Measurements from ENCODE around the gene RPS14.

Gene RPS14

DNA sequence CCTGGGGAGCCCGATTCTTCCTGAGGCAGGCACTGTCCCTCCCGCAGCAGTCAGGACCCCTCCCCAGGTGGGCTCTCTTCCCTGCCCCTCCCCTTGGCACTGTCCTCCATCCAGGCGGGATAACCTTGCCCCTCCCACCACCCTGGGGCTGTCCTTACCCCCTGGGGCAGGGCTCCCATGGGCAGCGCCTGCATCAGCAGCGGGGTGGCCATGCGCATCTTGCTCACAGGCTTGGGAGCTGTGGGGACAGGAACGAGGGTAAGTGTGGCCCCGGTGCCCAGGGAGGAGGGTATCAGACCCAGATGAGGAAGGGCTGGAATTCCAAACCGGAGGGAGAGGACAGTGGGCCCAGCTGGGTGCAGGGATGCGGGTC, 42.8 kb downstream of the RPS14 start:
- CTCF ChIA-PET: interaction anchor here (1.3 to 14.3 kb wide), 4 partner anchors 8 to 52 kb away, joined by 3 to 222 read pairs (median 6); no protein-coding TSS in a partner anchor
- TF ChIP-seq, protein P1, sequence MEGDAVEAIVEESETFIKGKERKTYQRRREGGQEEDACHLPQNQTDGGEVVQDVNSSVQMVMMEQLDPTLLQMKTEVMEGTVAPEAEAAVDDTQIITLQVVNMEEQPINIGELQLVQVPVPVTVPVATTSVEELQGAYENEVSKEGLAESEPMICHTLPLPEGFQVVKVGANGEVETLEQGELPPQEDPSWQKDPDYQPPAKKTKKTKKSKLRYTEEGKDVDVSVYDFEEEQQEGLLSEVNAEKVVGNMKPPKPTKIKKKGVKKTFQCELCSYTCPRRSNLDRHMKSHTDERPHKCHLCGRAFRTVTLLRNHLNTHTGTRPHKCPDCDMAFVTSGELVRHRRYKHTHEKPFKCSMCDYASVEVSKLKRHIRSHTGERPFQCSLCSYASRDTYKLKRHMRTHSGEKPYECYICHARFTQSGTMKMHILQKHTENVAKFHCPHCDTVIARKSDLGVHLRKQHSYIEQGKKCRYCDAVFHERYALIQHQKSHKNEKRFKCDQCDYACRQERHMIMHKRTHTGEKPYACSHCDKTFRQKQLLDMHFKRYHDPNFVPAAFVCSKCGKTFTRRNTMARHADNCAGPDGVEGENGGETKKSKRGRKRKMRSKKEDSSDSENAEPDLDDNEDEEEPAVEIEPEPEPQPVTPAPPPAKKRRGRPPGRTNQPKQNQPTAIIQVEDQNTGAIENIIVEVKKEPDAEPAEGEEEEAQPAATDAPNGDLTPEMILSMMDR (IDR thresholded peaks at IDR 0.05; ENCODE audit: control extremely low read depth, extremely low read depth, low read depth, missing control alignments): no peak
- POLR2A ChIA-PET: interaction anchor here (0.6 to 2.1 kb wide), 4 partner anchors 8 to 630 kb away, joined by 3 to 13 read pairs (median 4); no protein-coding TSS in a partner anchor
- no peak for DNase-seq (ENCODE audit: extremely low spot score)

- no peak for DNase-seq (ENCODE audit: extremely low spot score)
- TF ChIP-seq, protein P1 (IDR thresholded peaks at IDR 0.05; ENCODE audit: control extremely low read depth, extremely low read depth, low read depth, missing control alignments): no peak
- CTCF ChIA-PET: interaction anchor here (1.0 to 14.3 kb wide), 5 partner anchors 8 to 52 kb away, joined by 3 to 222 read pairs (median 5); no protein-coding TSS in a partner anchor
- POLR2A ChIA-PET: interaction anchor here (0.6 to 2.1 kb wide), 4 partner anchors 8 to 629 kb away, joined by 3 to 13 read pairs (median 4); no protein-coding TSS in a partner anchor
Observed at GRCh38 chr5:150406103-150406722, 43.3 kb downstream of the RPS14 start.

DNA sequence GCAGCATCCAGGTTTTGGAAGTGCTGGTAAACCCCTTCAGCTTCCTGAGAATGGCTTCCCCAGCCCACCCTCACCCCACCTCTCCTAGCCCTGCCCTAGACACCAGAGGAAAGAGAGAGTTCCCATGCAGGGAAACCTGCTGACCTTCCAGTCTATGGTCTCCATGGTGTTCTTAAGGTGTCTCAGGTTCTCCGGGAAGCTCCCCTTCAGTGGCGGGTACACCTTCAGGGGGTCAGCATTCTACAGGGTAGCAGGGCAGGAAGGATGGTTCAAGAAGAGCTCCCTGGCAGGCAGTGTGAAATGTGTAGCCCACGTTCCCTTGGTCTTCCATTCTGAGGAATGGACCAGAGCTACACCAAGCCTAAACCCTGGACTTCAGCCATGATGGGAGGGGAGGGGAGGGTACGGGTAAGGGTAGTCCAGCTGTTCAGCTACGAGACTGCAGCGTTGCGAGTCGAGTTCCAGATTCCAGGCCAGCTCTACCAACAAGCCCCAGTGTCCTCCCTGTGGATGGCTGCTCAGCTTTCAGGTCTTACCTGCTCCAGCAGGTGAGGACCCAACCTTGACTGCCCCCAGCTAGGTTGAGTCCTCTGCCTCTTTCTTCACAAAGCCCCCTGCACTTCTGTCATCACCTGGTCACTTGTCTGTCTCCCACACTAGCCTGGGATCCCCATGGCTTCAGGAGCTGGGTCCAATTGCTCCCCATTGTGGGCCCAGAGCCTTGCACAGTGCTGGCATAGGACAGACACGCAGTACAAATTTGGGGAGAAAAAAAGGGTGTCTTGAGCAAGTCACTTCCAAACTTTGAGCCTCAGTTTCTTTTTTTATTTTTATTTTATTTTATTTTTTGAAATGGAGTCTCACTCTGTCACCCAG, 44.4 kb downstream of the RPS14 start:
- POLR2A ChIA-PET: interaction anchor here (0.7 to 1.2 kb wide), 6 partner anchors 8 to 401 kb away, joined by 3 to 7 read pairs (median 4); partner anchors contain the start of gene CD74
- CTCF ChIA-PET: interaction anchor here (0.8 to 14.3 kb wide), 4 partner anchors 8 to 30 kb away, joined by 3 to 222 read pairs (median 5); no protein-coding TSS in a partner anchor
- TF ChIP-seq, protein P1 (IDR thresholded peaks at IDR 0.05; ENCODE audit: control extremely low read depth, extremely low read depth, low read depth, missing control alignments): no peak
- DNase-seq (ENCODE audit: extremely low spot score): no peak

DNA sequence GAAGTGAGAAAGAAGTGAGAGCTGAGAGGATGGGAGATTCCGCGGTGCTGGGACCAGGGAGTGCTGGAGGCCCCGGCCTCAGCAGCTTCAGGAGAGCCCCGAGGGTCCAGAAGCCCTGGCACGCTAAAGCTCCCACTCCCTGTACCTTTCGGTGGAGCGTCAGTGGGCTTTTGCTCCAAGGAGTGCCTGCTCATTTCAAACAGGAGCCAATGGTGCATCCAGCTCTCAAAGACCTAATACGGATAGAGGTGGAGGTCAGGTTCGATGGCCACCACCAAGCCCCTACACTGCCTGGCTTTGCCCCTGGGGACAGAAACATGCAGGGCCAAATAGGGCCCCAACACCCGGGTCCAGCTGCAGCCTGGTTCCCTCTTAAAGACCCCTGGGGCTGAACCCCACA, 45.0 kb downstream of the RPS14 start:
- ChIA-PET CTCF (interaction anchor here (0.8 to 14.3 kb wide), 3 partner anchors 10 to 31 kb away, joined by 3 to 222 read pairs (median 7); no protein-coding TSS in a partner anchor), POLR2A (interaction anchor here (0.8 to 1.2 kb wide), 5 partner anchors 8 to 40 kb away, joined by 3 to 7 read pairs (median 4); partner anchors contain the start of gene CD74)
- DNase-seq (ENCODE audit: extremely low spot score): no peak
- TF ChIP-seq, protein P1 (IDR thresholded peaks at IDR 0.05; ENCODE audit: control extremely low read depth, extremely low read depth, low read depth, missing control alignments): no peak

DNA sequence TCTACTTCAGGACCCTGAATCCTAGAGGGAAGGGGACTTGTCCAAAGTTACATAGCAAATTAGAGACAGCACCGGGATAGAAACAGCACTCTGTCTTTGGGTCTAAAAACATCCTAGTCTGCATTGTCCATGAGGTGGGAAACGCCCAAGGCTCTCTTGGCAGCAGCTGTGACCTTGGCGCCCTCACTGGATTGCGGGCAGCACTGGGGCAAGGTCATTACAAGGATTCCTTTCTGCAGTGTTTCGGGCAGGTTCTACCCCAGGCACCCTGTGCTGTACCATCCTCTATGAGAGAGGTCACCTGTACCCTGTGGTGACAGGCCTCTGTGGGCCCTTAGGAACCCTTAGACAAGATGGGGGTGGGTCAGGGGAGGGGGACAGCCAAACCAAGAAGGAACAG, 45.4 kb downstream of the RPS14 start:
- no peak for DNase-seq (ENCODE audit: extremely low spot score)
- TF ChIP-seq, protein P1 (IDR thresholded peaks at IDR 0.05; ENCODE audit: control extremely low read depth, extremely low read depth, low read depth, missing control alignments): no peak
- CTCF ChIA-PET: interaction anchor here (2.0 to 14.3 kb wide), 2 partner anchors 10 to 31 kb away, joined by 7 to 222 read pairs; no protein-coding TSS in a partner anchor
- POLR2A ChIA-PET: interaction anchor here (0.8 to 1.2 kb wide), 4 partner anchors 9 to 41 kb away, joined by 3 to 7 read pairs (median 4); partner anchors contain the start of gene CD74

DNA sequence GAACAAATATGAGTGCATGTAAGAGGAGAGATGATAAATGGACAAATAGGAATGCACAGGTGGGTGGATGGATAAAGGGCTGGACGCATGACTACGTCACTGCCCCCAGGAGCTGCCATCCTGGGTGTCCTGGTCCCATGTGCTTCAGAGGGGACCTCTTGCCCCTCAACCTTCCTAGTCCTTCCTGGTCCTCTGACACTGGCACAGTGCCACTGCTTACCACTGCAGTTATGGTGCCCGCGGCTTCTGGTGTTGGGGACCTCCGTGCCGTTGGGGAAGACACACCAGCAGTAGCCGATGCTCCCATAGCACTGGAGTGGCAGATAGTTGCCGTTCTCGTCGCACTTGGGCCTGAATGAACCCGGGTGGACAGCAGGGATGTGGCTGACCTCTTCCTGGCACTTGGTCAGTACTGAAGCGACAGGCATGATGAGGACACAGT, 46.6 kb downstream of the RPS14 start:
- no peak for DNase-seq (ENCODE audit: extremely low spot score)
- ChIA-PET POLR2A (interaction anchor here (1.0 to 3.0 kb wide), 2 partner anchors 8 to 10 kb away, joined by 3 to 25 read pairs; partner anchors contain the start of gene CD74), CTCF (interaction anchor here (14.3 kb wide), 1 partner anchor 32 kb away, joined by 222 read pairs; no protein-coding TSS in a partner anchor)
- TF ChIP-seq, protein P1 (IDR thresholded peaks at IDR 0.05; ENCODE audit: control extremely low read depth, extremely low read depth, low read depth, missing control alignments): no peak
